Caco-2 (cell line): ENCODE results near the gene DIP2A. TPM values are rescaled to one million over a fixed set of nuclear protein-coding genes. Genes with fewer than 3 reads are reported as not detected.

Source experiments
- BruUV-seq: library from RNA; stranded (reverse); fragments of 400-500 nt; replicated peaks from 2 replicates; lab custom pipeline; 2021; lab: Mats Ljungman, UMichigan
- CTCF ChIA-PET: fragments of 300-600 bp; sonication (Branson Sonifier 250); formaldehyde crosslinking; loops from one replicate; lab custom pipeline; 2022; ENCODE audit warnings: antibody characterized with exemption; lab: Charles Lee
- POLR2A ChIA-PET: fragments of 300-600 bp; sonication (Branson Sonifier 250); formaldehyde crosslinking; loops from one replicate; lab custom pipeline; 2022; ENCODE audit warnings: antibody characterized with exemption; lab: Charles Lee
- DNase-seq, 2 experiments: peaks; one replicate each; pipeline versions ENCODE4 v3.0.0 to v3.0.0-alpha.2; 2020 to 2022
- H3K27me3 ChIP-seq: replicated peaks from 2 replicates; pipeline ENCODE4 v1.6.0; 2011; ENCODE audit warnings: low read length; ENCODE audit not compliant: control insufficient read depth, insufficient read depth
- H3K36me3 ChIP-seq: 2 replicates; pipeline ENCODE4 v1.5.1; 2011; ENCODE audit warnings: low read length; ENCODE audit not compliant: control insufficient read depth, insufficient read depth
- H3K4me1 ChIP-seq: fragments of 250-450 bp; sonication (Bioruptor Pico); 2 replicates; pipeline ENCODE4 v1.5.1; 2020; ENCODE audit warnings: mild to moderate bottlenecking
- H3K4me3 ChIP-seq: 2 replicates; pipeline ENCODE4 v1.5.1; 2011; ENCODE audit warnings: low read depth, mild to moderate bottlenecking, control low read depth, low read length
- H3K9me3 ChIP-seq: fragments of 250-450 bp; sonication (Bioruptor Pico); 2 replicates; pipeline ENCODE4 v1.5.1; 2020; ENCODE audit warnings: mild to moderate bottlenecking, moderate library complexity
- H3K27ac Mint-ChIP-seq: one replicate; pipeline ENCODE4 v1.8.0; 2022; ENCODE audit warnings: mixed read lengths; ENCODE audit not compliant: unreplicated experiment
- H3K27me3 Mint-ChIP-seq: one replicate; pipeline ENCODE4 v1.8.0; 2022; ENCODE audit warnings: mixed read lengths; ENCODE audit not compliant: insufficient read depth, unreplicated experiment
- H3K36me3 Mint-ChIP-seq: one replicate; pipeline ENCODE4 v1.8.0; 2022; ENCODE audit warnings: mild to moderate bottlenecking, mixed read lengths; ENCODE audit not compliant: insufficient read depth, unreplicated experiment
- H3K4me1 Mint-ChIP-seq: one replicate; pipeline ENCODE4 v1.8.0; 2022; ENCODE audit warnings: low read depth, mixed read lengths; ENCODE audit not compliant: unreplicated experiment
- H3K4me3 Mint-ChIP-seq: one replicate; pipeline ENCODE4 v1.8.0; 2022; ENCODE audit warnings: mild to moderate bottlenecking, moderate library complexity, mixed read lengths; ENCODE audit not compliant: unreplicated experiment
- H3K9me3 Mint-ChIP-seq: one replicate; pipeline ENCODE4 v1.8.0; 2022; ENCODE audit warnings: mixed read lengths; ENCODE audit not compliant: unreplicated experiment
- intact Hi-C: fragments of 100-400 bp; cut with micrococcal nuclease; formaldehyde crosslinking; loops from one replicate; pipeline ENCODE4 v1.10.0; 2022; ENCODE audit not compliant: unreplicated experiment
- total RNA-seq: library from RNA; stranded (reverse); gene quantifications from 2 replicates; pipeline ENCODE4 v1.2.3, GENCODE V29; 2022
- TF ChIP-seq, protein P1 (sequence below), 2 experiments: fragments of 200-600 bp in 1 of 2; IDR thresholded peaks; 1 replicate in 1 of 2; 2 replicates in 1 of 2; pipeline versions ENCODE4 v1.5.1 to v1.8.0; 2011 to 2022; ENCODE audit warnings: antibody characterized with exemption in 1 of 2, control low read depth in 1 of 2, inconsistent platforms in 1 of 2, low read depth in 1 of 2, low read length in 1 of 2, mild to moderate bottlenecking in 1 of 2, moderate library complexity in 1 of 2; ENCODE audit not compliant: insufficient read depth in 1 of 2, severe bottlenecking in 1 of 2, unreplicated experiment in 1 of 2

The DIP2A gene
- total RNA-seq, 1 experiment from 2014 or later = 44.6 TPM

DNA sequence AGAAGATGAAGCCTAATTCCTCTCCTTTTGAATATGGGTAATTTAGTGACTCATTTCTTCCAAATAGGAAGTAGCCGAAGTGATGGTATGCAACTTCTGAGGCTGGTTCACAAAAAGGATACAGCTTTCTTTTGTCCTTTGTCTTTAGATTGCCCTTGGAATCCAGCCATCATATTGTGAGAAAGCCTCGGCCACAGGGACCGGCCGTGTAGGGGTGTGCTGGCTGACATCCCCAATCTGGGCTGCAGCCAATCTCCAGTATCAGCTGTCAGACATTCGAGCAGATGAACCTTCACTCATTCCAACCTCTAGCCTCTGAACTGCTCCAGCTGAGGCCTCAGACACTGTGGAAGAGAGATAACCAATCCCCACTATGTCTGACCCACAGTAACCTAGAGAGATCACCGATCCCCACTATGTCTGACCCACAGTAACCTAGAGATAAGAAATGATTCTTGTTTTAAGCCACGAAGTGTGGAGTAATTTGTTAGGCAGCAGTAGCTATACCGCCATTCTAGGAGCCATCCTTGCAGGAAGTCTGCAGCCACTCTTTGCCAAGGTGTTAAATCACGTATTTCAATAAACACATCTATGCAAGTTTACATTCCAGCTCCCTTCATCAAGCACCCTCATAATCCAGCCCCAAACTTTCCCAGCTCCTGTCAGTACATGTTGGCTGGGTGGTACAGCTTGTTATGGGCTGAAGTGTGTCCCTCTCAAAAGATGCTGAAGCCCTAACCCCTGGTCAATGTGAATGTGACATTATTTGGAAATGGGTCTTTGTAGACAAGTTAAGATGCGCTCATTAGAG is 2.9 kb upstream of the DIP2A start:
- POLR2A ChIA-PET = no interaction called here
- no peak for DNase-seq

DNA sequence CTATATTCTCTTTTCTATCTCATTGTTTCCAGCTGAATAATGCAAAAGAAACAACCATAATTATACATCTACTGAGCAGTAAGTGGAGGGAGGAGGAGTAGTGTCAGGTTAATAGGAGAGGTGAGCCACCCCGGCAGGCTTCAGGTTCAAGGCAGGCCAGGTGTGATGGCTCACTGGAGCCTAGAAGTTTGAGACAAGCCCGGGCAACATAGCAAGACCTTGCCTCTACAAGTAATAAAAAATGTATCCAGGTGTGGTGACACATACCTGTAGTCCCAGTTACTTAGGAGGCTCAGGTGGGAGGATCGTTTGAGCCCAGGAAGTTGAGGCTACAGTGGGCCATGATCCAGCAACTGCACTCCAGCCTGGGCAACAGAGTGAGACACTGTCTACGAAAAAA is 1.9 kb upstream of the DIP2A start:
- no TSS peak for BruUV-seq
- POLR2A ChIA-PET = no interaction called here
- no peaks in the 10 kb centered on the region for H3K27me3 Mint-ChIP-seq

More for the DNA sequence above, 2.9 kb upstream of the DIP2A start:
- no peaks in the 10 kb centered on the region for H3K27me3 Mint-ChIP-seq
- H3K36me3 ChIP-seq = no peaks in the 10 kb centered on the region; the same call in 1 of the 2 replicates
- no peaks in the 10 kb centered on the region for H3K27me3 ChIP-seq
- H3K27ac Mint-ChIP-seq = no peak overlapping the region
- no peak overlapping the region for H3K4me3 ChIP-seq
- no peaks in the 10 kb centered on the region for H3K4me1 Mint-ChIP-seq
- CTCF ChIA-PET = no interaction called here
- TF ChIP-seq, protein P1, sequence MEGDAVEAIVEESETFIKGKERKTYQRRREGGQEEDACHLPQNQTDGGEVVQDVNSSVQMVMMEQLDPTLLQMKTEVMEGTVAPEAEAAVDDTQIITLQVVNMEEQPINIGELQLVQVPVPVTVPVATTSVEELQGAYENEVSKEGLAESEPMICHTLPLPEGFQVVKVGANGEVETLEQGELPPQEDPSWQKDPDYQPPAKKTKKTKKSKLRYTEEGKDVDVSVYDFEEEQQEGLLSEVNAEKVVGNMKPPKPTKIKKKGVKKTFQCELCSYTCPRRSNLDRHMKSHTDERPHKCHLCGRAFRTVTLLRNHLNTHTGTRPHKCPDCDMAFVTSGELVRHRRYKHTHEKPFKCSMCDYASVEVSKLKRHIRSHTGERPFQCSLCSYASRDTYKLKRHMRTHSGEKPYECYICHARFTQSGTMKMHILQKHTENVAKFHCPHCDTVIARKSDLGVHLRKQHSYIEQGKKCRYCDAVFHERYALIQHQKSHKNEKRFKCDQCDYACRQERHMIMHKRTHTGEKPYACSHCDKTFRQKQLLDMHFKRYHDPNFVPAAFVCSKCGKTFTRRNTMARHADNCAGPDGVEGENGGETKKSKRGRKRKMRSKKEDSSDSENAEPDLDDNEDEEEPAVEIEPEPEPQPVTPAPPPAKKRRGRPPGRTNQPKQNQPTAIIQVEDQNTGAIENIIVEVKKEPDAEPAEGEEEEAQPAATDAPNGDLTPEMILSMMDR (IDR thresholded peaks at IDR 0.05; ENCODE audit: insufficient read depth in 1 of 2, low read depth in 1 of 2, low read length in 1 of 2, severe bottlenecking in 1 of 2, unreplicated experiment in 1 of 2) = no peak
- H3K36me3 Mint-ChIP-seq = peaks cover 23% of the 10 kb centered on the region
- intact Hi-C loops = no loop called here
- no peak overlapping the region for H3K4me3 Mint-ChIP-seq
- H3K9me3 Mint-ChIP-seq = no peaks in the 10 kb centered on the region
- BruUV-seq = no TSS peak
- peaks cover 6% of the 10 kb centered on the region; the same call in 1 of the 2 replicates for H3K4me1 ChIP-seq
- no peaks in the 10 kb centered on the region for H3K9me3 ChIP-seq

DNA sequence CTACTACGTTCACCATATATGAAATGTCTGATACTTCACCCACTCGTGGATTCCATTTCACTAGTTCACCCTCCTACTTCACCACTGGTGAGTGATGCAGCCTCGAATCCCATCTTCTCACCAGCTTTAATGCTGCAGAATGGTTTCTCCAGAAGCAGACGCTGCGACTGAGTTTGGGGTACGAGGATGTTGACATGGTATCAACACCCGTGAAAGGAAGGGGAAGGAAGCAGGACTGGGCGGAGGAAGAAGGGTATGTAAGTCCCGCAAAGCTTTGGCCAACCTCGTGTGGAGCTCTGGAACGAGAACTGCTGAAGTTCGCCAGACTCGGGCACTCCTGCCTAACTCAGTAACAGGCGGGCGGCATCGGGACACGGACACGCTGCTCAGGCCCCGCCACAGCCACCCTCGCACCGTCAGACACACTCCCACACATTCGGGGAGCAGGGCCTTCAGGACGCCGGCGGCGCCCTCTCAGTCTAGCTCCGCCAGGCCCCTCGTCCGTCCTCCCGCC is 833 bp upstream of the DIP2A start:
- ChIA-PET CTCF (interaction anchor here (1.0 kb wide), 1 partner anchor 133 kb away, joined by 3 read pairs; no protein-coding TSS in a partner anchor), POLR2A (interaction anchor here (1.4 kb wide), 1 partner anchor 132 kb away, joined by 3 read pairs; no protein-coding TSS in a partner anchor)
- H3K4me1 Mint-ChIP-seq = no peaks in the 10 kb centered on the region
- DNase-seq = peak in 1 of 2 experiments; percentile 51
- TF ChIP-seq, protein P1 (IDR thresholded peaks at IDR 0.05; ENCODE audit: insufficient read depth in 1 of 2, low read depth in 1 of 2, low read length in 1 of 2, severe bottlenecking in 1 of 2, unreplicated experiment in 1 of 2) = no peak
- H3K36me3 Mint-ChIP-seq = peaks cover 15% of the 10 kb centered on the region
- H3K27me3 Mint-ChIP-seq = no peaks in the 10 kb centered on the region
- H3K4me3 Mint-ChIP-seq = peak overlapping the region; percentile 91
- no peaks in the 10 kb centered on the region for H3K9me3 ChIP-seq
- peak overlapping the region; percentile 90 for H3K27ac Mint-ChIP-seq
- BruUV-seq = no TSS peak
- no peaks in the 10 kb centered on the region for H3K9me3 Mint-ChIP-seq
- peak overlapping the region; percentile 92 for H3K4me3 ChIP-seq
- intact Hi-C loops = no loop called here
- no peaks in the 10 kb centered on the region; the same call in 1 of the 2 replicates for H3K36me3 ChIP-seq
- H3K4me1 ChIP-seq = peaks cover 6% of the 10 kb centered on the region; the same call in 1 of the 2 replicates
- H3K27me3 ChIP-seq = no peaks in the 10 kb centered on the region

More for the DNA sequence above, 1.9 kb upstream of the DIP2A start:
- no peak overlapping the region for H3K27ac Mint-ChIP-seq
- DNase-seq = peak in 1 of 2 experiments; percentile 17
- H3K27me3 ChIP-seq = no peaks in the 10 kb centered on the region
- peaks cover 6% of the 10 kb centered on the region; the same call in 1 of the 2 replicates for H3K4me1 ChIP-seq
- TF ChIP-seq, protein P1 (IDR thresholded peaks at IDR 0.05; ENCODE audit: insufficient read depth in 1 of 2, low read depth in 1 of 2, low read length in 1 of 2, severe bottlenecking in 1 of 2, unreplicated experiment in 1 of 2) = no peak
- H3K36me3 Mint-ChIP-seq = peaks cover 13% of the 10 kb centered on the region
- H3K36me3 ChIP-seq = no peaks in the 10 kb centered on the region; the same call in 1 of the 2 replicates
- H3K4me3 Mint-ChIP-seq = peak overlapping the region; percentile 91
- CTCF ChIA-PET = no interaction called here
- intact Hi-C loops = no loop called here
- no peaks in the 10 kb centered on the region for H3K4me1 Mint-ChIP-seq
- H3K9me3 ChIP-seq = no peaks in the 10 kb centered on the region
- H3K4me3 ChIP-seq = no peak overlapping the region
- no peaks in the 10 kb centered on the region for H3K9me3 Mint-ChIP-seq
